ENCODE measurements around the gene ALDH5A1.

Gene ALDH5A1

GRCh38 chr6:24484657-24485323 is 10.0 kb upstream of the ALDH5A1 start:
- Histone ChIP-seq H3K4me3 (no peak overlapping the region), H3K27ac (no peak overlapping the region)
- no peak for TF ChIP-seq CTCF (IDR thresholded peaks at IDR 0.05)
- no peak for DNase-seq (ENCODE audit: low spot score)

- no peak for DNase-seq (ENCODE audit: low spot score)
- Histone ChIP-seq H3K4me3 (no peak overlapping the region), H3K27ac (no peak overlapping the region)
- no peak for TF ChIP-seq CTCF (IDR thresholded peaks at IDR 0.05)
These were observed 8.7 kb upstream of the ALDH5A1 start for GRCh38 chr6:24486065-24486464.

- H3K4me3 ChIP-seq, result no peak within 1 kb of the TSS
- no peak within 1 kb of the TSS for H3K27ac ChIP-seq
- no peak for DNase-seq (ENCODE audit: low spot score)
- TF ChIP-seq CTCF (IDR thresholded peaks at IDR 0.05), result no peak
These were observed 5.3 kb upstream of the ALDH5A1 start, which contains the start of gene GPLD1 for GRCh38 chr6:24489470-24489869. TSS of gene GPLD1 (minus strand) at chr6:24489578. CDS start at chr6:24489511, 67 bp downstream.

GRCh38 chr6:24489881-24490280 is 4.9 kb upstream of the ALDH5A1 start:
- no peak for TF ChIP-seq CTCF (IDR thresholded peaks at IDR 0.05)
- no peak overlapping the region for H3K4me3 ChIP-seq
- no peak overlapping the region for H3K27ac ChIP-seq
- DNase-seq (ENCODE audit: low spot score), result no peak

GRCh38 chr6:24490948-24491347 is 3.8 kb upstream of the ALDH5A1 start:
- Histone ChIP-seq H3K27ac (no peak overlapping the region), H3K4me3 (no peak overlapping the region)
- no peak for TF ChIP-seq CTCF (IDR thresholded peaks at IDR 0.05)
- no peak for DNase-seq (ENCODE audit: low spot score)

GRCh38 chr6:24492475-24492874 is 2.3 kb upstream of the ALDH5A1 start:
- no peak overlapping the region for H3K27ac ChIP-seq
- DNase-seq (ENCODE audit: low spot score), result no peak
- no peak for TF ChIP-seq CTCF (IDR thresholded peaks at IDR 0.05)
- no peak overlapping the region for H3K4me3 ChIP-seq
